ENCODE measurements around the gene ATP1A3.
"Not testable (repeated sequence)": the region's sequence is repeated elsewhere in the genome, so short reads cannot be mapped to it uniquely, and the experiment has no call there.

Gene ATP1A3

DNA sequence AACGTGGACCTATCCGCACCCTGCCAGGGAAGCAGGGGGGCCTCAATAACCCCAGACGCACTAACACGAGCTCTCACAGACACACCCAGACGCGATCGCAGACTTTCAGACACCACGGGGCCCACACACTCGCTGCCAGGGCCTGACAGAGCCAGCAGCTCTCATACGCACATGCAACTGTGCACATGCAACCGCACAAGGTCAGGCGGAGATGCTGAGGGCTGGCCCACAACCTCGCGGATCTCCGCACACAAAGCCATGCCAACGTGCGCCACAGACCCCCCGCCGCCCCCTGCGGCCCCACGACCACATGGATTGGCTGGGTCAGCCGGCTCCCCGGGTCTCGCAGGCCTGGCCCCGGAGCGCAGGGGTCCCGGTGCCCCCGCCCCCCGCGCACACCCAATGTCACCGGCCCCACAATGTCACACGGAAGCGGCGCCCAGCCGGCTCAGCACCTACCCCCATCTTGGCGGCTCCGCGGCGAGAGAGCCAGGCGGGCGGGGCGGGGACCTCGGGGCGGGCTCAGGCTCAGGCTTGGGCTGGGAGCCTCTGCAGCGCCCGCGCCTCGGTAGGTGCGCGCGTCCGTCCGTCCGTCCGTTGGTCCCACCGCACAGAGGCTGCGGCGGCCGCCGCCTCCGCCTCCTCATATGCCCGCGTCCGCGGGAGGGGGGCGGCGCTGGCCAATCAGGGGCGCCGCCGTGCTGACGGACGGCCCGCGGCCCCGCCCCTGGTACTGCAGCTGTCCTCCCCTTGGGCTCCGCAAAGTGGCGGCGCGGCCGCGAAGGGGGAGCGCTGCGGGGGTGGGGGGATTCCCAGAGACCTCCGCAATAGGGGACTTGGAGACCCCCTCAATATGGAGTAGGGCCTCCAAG is at the start of gene ATP1A3:
Gene ATP1A3 (minus strand): TSS at position 619 of the 872 bp plus-strand sequence. CDS start 154 bp downstream, at position 465.
- DNase-seq (ENCODE audit: low read depth): peak; percentile 56

GRCh38 chr19:42042455-42043170 is 48.6 kb upstream of the ATP1A3 start:
- no peak for DNase-seq (ENCODE audit: low read depth)

DNA sequence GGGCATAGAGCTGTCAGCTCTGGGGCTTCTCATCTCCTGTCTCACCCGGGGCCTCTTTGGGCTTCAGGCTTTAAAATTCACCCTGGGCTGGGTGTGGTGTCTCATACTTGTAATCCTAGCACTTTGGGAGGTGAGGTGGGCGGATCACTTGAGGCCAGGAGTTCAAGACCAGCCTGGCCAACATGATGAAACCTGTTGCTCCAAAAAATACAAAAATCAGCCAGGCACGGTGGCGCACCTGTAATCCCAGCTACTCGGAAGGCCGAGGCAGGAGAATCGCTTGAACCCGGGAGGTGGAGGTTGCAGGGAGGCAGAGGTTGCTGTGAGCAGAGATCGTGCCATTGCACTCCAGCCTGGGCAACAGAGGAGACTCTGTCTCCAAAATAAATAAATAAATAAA is 46.5 kb upstream of the ATP1A3 start:
- not testable (repeated sequence) for DNase-seq (ENCODE audit: low read depth)

GRCh38 chr19:42040031-42040430 is 46.0 kb upstream of the ATP1A3 start:
- DNase-seq (ENCODE audit: low read depth): no peak

DNA sequence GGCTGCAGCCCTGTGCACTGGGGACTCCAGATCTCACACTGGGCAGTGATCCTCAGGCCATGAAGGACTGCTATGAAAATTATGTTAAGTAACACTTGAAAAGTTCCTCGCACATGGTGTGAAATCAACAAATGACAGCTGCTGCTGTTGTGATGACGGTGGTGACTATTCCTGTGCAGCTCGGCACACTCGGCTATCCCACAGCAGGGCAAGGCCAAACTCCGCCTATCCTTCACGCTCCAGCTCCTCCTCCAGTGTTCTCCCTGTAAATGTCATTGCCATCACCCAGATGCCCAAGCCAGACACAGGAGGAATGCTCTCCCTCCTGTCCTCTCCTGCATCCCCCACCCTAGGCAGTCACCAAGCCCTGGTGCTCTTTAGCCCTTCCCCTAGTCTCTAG is 44.6 kb upstream of the ATP1A3 start:
- DNase-seq (ENCODE audit: low read depth): no peak

GRCh38 chr19:42037649-42038048 is 43.6 kb upstream of the ATP1A3 start:
- no peak for DNase-seq (ENCODE audit: low read depth)

GRCh38 chr19:42034640-42035391 is 40.8 kb upstream of the ATP1A3 start:
- DNase-seq (ENCODE audit: low read depth): peak; percentile 38

DNA sequence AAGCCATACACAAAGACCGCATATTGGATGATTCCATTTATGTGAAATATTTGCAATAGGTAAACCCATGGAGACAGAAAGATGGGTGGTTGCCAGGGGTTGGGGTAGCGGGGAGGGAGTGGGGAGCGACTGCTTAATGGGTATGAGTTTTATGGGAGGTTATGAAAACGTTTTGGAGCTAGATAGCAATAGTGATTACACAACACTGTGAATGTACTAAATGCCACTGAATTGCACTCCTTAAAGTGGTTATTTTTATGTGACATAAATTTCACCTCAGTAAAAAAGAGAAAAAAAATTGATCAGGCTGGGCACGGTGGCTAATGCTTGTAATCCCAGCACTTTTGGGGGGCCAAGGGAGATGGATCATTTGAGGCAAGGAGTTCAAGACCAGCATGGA is 39.4 kb upstream of the ATP1A3 start:
- no peak for DNase-seq (ENCODE audit: low read depth)

DNA sequence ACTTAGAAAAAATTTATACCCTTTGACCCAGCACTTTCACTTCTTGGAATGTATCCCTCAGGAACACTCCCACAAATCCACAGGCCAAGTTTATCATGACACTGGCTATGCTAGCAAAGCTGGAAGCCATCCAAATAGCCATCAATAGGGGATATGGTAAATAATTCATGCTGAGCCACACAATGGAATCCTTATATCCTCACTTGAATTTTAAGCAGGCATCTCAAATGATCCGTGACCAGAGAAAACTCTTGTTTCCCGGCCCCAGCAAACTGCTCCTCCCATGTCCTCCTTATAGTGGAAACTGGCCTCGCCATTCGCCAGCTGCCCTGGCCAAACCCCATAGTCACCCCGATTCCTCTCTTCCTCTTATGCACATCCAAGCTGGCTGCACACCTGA is 38.4 kb upstream of the ATP1A3 start:
- no peak for DNase-seq (ENCODE audit: low read depth)

DNA sequence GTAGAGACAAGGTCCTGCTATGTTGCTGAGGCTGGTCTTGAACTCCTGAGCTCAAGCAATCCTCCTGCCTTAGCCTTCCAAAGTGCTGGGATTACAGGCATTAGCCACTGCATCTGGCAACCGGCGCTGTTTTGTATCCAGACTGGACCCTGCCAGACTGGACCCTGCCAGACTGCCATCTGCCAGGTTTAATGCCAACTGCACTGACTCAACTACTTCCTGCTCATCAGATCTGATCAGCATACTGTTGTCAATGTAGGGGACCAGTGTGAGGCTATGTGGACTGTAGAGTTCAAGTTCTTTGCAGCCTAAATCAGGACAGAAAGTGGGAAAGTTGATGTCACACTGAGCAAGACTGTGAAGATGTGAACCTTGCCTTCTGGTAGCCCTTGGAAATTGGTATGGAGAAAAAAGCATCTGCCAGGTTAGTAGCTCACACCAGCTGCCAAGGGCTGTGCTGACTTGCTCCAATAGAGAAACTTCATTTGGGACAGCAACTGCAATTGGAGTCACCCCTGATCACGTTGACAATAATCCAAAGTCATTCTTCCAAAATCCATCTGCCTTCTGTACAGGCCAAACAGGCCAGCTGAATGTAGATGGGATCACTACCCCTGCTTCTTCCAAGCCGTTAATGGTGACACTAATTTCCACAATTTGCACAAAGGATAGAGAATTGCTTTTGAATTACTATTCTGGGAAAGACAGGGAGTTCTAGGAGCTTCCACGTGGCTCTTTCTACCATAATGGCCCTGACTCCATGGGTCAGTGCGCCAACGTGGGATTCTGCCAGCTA is 36.8 kb upstream of the ATP1A3 start:
- no peak for DNase-seq (ENCODE audit: low read depth)

- DNase-seq (ENCODE audit: low read depth): no peak
Observed at GRCh38 chr19:42028304-42029216, 34.5 kb upstream of the ATP1A3 start.

GRCh38 chr19:42024622-42025111 is 30.6 kb upstream of the ATP1A3 start:
- no peak for DNase-seq (ENCODE audit: low read depth)

GRCh38 chr19:42023943-42024260 is 29.9 kb upstream of the ATP1A3 start:
- no peak for DNase-seq (ENCODE audit: low read depth)

- DNase-seq (ENCODE audit: low read depth): no peak
Observed at GRCh38 chr19:42023121-42023942, 29.3 kb upstream of the ATP1A3 start.

DNA sequence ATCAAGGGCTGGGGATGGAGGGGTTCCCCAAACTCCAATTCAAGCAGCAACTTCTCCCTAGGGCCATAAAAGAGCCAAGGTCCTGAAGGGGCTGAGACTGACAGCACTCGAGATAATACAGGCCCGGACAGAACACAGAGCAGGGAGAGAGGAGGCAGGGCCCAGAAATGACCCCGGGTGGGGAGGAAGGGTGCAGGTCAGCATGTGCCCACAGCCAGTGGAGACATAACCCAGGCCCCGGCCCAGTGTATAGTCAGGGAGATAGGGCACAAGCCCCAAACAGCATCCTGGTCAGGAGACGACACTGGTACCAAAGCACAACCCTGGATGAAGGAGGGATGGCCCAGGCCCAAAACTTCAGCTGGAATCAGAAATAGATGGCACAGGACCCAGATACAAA is 28.6 kb upstream of the ATP1A3 start:
- no peak for DNase-seq (ENCODE audit: low read depth)

DNA sequence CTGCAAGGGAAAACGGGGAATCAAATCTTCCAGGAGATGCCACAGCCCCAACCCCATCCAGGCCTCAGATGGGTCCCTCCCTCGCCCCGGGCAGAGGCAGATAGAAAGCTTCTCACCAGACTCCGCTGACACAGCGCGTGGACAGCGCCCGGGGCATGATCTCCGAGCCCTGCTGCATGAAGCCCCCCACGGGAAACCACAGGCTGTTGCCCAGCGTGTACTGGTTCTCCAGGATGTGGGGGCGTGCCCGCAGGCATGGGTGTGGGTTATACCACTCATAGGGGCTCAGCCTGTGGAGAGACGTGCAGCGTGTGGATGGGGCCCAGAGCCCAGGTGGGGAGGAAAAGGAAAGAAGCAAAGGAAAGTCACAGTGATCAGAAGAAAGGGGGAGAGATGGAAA is 27.2 kb upstream of the ATP1A3 start:
- DNase-seq (ENCODE audit: low read depth): no peak

DNA sequence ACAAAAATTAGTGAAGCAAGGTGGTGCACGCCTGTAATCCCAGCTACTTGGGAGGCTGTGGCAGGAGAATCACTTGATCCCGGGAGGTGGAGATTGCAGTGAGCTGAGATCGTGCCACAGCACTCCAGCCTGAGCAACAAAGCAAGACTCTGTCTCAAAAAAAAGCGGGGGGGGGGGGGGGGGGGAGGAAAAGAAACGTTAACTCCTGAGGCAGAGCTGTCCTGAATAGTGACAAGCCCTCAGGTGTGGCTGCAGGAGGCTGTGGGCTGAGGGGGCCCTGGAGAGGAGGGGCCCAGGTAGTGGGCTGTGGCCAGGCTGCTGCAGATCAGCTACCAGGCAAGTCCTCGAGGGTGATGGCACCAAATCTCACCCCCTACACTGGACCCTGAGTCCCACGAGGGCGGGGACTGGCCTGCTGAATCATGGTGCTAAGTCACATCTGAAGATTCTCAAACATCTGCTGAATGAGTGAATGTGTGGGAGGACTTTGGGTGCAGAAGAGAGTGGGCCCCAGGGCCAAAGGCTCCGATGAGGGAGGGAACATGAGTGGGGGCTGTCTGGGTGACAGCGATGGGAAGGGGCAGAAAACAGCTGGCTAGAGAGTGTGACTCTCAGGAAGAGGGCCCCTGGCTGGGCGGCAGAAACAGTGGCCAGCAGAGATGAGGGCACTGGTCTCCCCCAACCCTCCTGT is 24.6 kb upstream of the ATP1A3 start:
- no peak for DNase-seq (ENCODE audit: low read depth)

GRCh38 chr19:42017040-42017439 is 23.0 kb upstream of the ATP1A3 start:
- no peak for DNase-seq (ENCODE audit: low read depth)

DNA sequence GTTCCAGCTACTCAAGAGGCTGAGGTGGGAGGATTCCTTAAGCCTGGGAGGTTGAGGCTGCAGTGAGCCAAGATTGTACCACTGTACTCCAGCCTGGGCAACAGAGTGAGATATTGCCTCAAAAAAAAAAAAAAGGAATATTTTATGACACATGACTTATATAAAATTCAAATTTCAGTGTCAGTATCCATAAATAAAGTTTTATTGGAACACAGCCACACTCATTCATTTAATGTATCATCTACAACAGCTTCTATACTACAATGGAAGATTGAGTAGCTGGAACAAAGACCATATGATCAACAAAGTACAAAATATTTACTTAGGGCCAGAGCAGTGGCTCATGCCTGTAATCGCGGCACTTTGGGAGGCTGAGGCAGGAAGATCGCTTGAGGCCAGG is 18.7 kb upstream of the ATP1A3 start:
- DNase-seq (ENCODE audit: low read depth): not testable (repeated sequence)
